Measurements from ENCODE around the gene PRKCZ.

Gene PRKCZ

DNA sequence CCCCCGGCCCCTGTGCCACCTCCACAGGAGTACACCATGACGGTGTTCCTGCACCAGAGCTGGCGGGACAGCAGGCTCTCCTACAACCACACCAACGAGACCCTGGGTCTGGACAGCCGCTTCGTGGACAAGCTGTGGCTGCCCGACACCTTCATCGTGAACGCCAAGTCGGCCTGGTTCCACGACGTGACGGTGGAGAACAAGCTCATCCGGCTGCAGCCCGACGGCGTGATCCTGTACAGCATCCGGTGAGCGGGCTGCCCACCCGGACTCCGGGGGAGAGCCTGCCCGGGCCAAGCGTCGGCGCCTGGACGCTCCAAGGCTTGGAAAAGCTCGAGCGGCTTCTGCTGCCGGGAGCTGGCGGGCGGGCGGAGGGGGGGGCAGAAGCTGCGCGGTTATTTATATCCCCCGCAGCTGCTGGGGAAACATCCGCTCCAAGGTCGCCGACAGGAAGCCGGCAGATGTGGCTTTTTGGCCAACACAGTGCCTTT, 24.7 kb upstream of the PRKCZ start:
- H3K9ac ChIP-seq (ENCODE audit: low read depth, low read length, poor library complexity), result peak overlapping the region; percentile 77
- peak overlapping the region; percentile 98 for H3K14ac ChIP-seq (ENCODE audit: low read length)
- no peak overlapping the region for H3K4me3 ChIP-seq (ENCODE audit: low read length in 2 of 2)
- H3K9me3 ChIP-seq (replicated peaks in 1 of 2; ENCODE audit: control insufficient read depth in 2 of 2, insufficient read depth in 1 of 2, low read depth in 1 of 2, low read length in 2 of 2), result no peaks in the 10 kb centered on the region
- H4K91ac ChIP-seq (ENCODE audit: low read depth, low read length, poor library complexity), result no peak overlapping the region
- H3K4me2 ChIP-seq (ENCODE audit: insufficient read depth, low read length, poor library complexity, severe bottlenecking), result no peak overlapping the region
- no peaks in the 10 kb centered on the region for H3K36me3 ChIP-seq (replicated peaks in 1 of 2; ENCODE audit: control insufficient read depth in 2 of 2, insufficient read depth in 2 of 2, low read length in 2 of 2)
- H3K18ac ChIP-seq (ENCODE audit: low read length), result peak overlapping the region; percentile 28
- H3K27me3 ChIP-seq (ENCODE audit: control insufficient read depth in 3 of 3, insufficient read depth in 3 of 3, low read depth in 1 of 3, low read length in 3 of 3), result peaks cover 2 to 71% (median 11%) of the 10 kb centered on the region in 3 experiments
- no peak overlapping the region for H4K8ac ChIP-seq (ENCODE audit: low read depth, low read length)
- no peak overlapping the region for H2AFZ ChIP-seq (ENCODE audit: low read length)
- DNase-seq (ENCODE audit: low spot score), result no peak
- H2BK5ac ChIP-seq (ENCODE audit: low read length), result peak overlapping the region; percentile 39
- H3K4me1 ChIP-seq (ENCODE audit: control insufficient read depth in 2 of 2, insufficient read depth in 1 of 2, low read depth in 1 of 2, low read length in 2 of 2), result no peaks in the 10 kb centered on the region
- peak overlapping the region; percentile 63 for H2AK5ac ChIP-seq (ENCODE audit: low read depth, low read length)
- peak overlapping the region; percentile 91 for H3K23ac ChIP-seq (ENCODE audit: low read depth, low read length, poor library complexity)
- WGBS, 2 donors (ENCODE audit: extremely low coverage in 2 of 2, insufficient read length in 2 of 2, insufficient replicate concordance in 1 of 2), result no CpG with 5 or more reads among the region's 39 CpGs
- H2BK12ac ChIP-seq (ENCODE audit: low read length), result peak overlapping the region; percentile 58
- H2BK15ac ChIP-seq (ENCODE audit: low read length), result no peak overlapping the region
- H3K79me1 ChIP-seq (ENCODE audit: low read depth, low read length), result peaks cover 3% of the 10 kb centered on the region
- H3K4ac ChIP-seq (ENCODE audit: low read length), result no peak overlapping the region
- no peak overlapping the region for H3K27ac ChIP-seq (replicated peaks; ENCODE audit: low read length)
- no peak overlapping the region for H2BK120ac ChIP-seq (ENCODE audit: low read depth, low read length)

DNA sequence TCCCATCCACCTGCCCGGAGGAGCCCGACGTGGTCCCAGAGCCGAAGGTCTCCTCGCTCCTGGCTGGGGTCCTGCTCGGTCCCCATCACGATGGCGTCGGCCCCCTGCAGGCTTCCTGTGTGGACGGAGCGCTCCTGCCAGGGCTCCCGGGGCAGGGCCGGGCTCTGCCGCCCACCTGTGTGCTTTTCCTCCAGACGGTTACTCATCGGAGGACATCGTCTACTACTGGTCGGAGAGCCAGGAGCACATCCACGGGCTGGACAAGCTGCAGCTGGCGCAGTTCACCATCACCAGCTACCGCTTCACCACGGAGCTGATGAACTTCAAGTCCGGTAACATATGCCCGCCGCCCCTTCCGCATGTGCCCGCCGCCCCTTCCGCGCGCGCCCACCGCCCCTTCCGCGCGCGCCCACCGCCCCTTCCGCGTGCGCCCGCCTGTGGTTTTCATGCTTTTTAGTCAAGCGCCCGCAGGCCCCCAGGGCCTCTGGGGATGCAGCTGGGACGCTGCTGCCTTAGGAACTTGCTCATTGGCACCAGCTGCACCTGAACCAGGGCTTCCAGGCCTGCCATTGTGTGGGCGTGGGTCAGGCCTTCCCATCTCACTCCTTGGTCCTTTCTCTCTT, 22.1 kb upstream of the PRKCZ start:
- H4K8ac ChIP-seq (ENCODE audit: low read depth, low read length), result no peak overlapping the region
- DNase-seq (ENCODE audit: low spot score), result no peak
- no peak overlapping the region for H2BK120ac ChIP-seq (ENCODE audit: low read depth, low read length)
- peak overlapping the region; percentile 75 for H3K14ac ChIP-seq (ENCODE audit: low read length)
- H3K27me3 ChIP-seq (ENCODE audit: control insufficient read depth in 3 of 3, insufficient read depth in 3 of 3, low read depth in 1 of 3, low read length in 3 of 3), result peaks cover 0 to 71% (median 0%) of the 10 kb centered on the region in 3 experiments
- peaks cover 0 to 4% of the 10 kb centered on the region in 2 donors for H3K4me1 ChIP-seq (ENCODE audit: control insufficient read depth in 2 of 2, insufficient read depth in 1 of 2, low read depth in 1 of 2, low read length in 2 of 2)
- H2AK5ac ChIP-seq (ENCODE audit: low read depth, low read length), result peak overlapping the region; percentile 75
- no peak overlapping the region for H2BK12ac ChIP-seq (ENCODE audit: low read length)
- H3K23ac ChIP-seq (ENCODE audit: low read depth, low read length, poor library complexity), result no peak overlapping the region
- H3K27ac ChIP-seq (replicated peaks; ENCODE audit: low read length), result no peak overlapping the region
- no peaks in the 10 kb centered on the region for H3K9me3 ChIP-seq (replicated peaks in 1 of 2; ENCODE audit: control insufficient read depth in 2 of 2, insufficient read depth in 1 of 2, low read depth in 1 of 2, low read length in 2 of 2)
- H3K79me1 ChIP-seq (ENCODE audit: low read depth, low read length), result peaks cover 3% of the 10 kb centered on the region
- H3K36me3 ChIP-seq (replicated peaks in 1 of 2; ENCODE audit: control insufficient read depth in 2 of 2, insufficient read depth in 2 of 2, low read length in 2 of 2), result no peaks in the 10 kb centered on the region
- no peak overlapping the region for H3K18ac ChIP-seq (ENCODE audit: low read length)
- no peak overlapping the region for H2BK5ac ChIP-seq (ENCODE audit: low read length)
- H3K4me2 ChIP-seq (ENCODE audit: insufficient read depth, low read length, poor library complexity, severe bottlenecking), result no peak overlapping the region
- peak overlapping the region; percentile 44 for H3K9ac ChIP-seq (ENCODE audit: low read depth, low read length, poor library complexity)
- H3K4me3 ChIP-seq (ENCODE audit: low read length in 2 of 2), result no peak overlapping the region
- no peak overlapping the region for H2AFZ ChIP-seq (ENCODE audit: low read length)
- no CpG with 5 or more reads among the region's 46 CpGs for WGBS, 2 donors (ENCODE audit: extremely low coverage in 2 of 2, insufficient read length in 2 of 2, insufficient replicate concordance in 1 of 2)
- H4K91ac ChIP-seq (ENCODE audit: low read depth, low read length, poor library complexity), result no peak overlapping the region
- H3K4ac ChIP-seq (ENCODE audit: low read length), result no peak overlapping the region
- H2BK15ac ChIP-seq (ENCODE audit: low read length), result no peak overlapping the region

DNA sequence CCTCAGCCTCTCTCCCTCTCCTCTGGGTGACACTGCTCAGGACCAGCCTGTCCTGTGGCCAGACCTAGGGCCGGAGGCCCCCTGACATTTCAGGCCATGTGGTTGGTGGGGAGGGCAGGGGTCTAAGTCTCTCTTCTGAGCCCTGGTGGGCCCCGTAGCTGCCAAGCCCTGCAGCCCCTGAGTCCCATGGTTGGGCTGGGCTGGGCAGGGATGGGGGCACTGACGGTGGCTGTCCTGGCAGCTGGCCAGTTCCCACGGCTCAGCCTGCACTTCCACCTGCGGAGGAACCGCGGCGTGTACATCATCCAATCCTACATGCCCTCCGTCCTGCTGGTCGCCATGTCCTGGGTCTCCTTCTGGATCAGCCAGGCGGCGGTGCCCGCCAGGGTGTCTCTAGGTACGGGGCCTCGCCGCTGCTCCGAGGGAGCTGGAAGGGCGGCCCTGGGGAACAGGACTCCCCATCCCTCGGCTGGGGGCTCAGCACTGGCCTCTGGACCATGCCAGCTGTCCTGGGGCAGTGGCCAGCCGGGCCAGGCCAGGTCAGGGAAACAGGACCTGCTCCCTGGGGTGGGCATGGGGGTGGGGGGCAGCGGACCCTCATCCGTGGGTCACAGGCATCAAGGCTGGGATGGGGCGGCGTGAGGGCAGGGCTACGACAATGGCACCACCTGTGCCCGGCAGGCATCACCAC, 21.2 kb upstream of the PRKCZ start:
- H3K27me3 ChIP-seq (ENCODE audit: control insufficient read depth in 3 of 3, insufficient read depth in 3 of 3, low read depth in 1 of 3, low read length in 3 of 3), result peaks cover 0 to 70% (median 0%) of the 10 kb centered on the region in 3 experiments
- H3K36me3 ChIP-seq (replicated peaks in 1 of 2; ENCODE audit: control insufficient read depth in 2 of 2, insufficient read depth in 2 of 2, low read length in 2 of 2), result no peaks in the 10 kb centered on the region
- H2AK5ac ChIP-seq (ENCODE audit: low read depth, low read length), result peak overlapping the region; percentile 81
- peak overlapping the region; percentile 96 for H3K23ac ChIP-seq (ENCODE audit: low read depth, low read length, poor library complexity)
- H3K9me3 ChIP-seq (replicated peaks in 1 of 2; ENCODE audit: control insufficient read depth in 2 of 2, insufficient read depth in 1 of 2, low read depth in 1 of 2, low read length in 2 of 2), result no peaks in the 10 kb centered on the region
- no peak for DNase-seq (ENCODE audit: low spot score)
- no peak overlapping the region for H2AFZ ChIP-seq (ENCODE audit: low read length)
- no CpG with 5 or more reads among the region's 26 CpGs for WGBS, 2 donors (ENCODE audit: extremely low coverage in 2 of 2, insufficient read length in 2 of 2, insufficient replicate concordance in 1 of 2)
- H3K4me3 ChIP-seq (ENCODE audit: low read length in 2 of 2), result no peak overlapping the region
- H3K27ac ChIP-seq (replicated peaks; ENCODE audit: low read length), result no peak overlapping the region
- H3K18ac ChIP-seq (ENCODE audit: low read length), result peak overlapping the region; percentile 28
- peak overlapping the region; percentile 60 for H3K9ac ChIP-seq (ENCODE audit: low read depth, low read length, poor library complexity)
- no peak overlapping the region for H2BK120ac ChIP-seq (ENCODE audit: low read depth, low read length)
- peak overlapping the region; percentile 10 for H2BK12ac ChIP-seq (ENCODE audit: low read length)
- no peak overlapping the region for H3K4ac ChIP-seq (ENCODE audit: low read length)
- H4K8ac ChIP-seq (ENCODE audit: low read depth, low read length), result no peak overlapping the region
- peak overlapping the region; percentile 89 for H3K14ac ChIP-seq (ENCODE audit: low read length)
- no peak overlapping the region for H2BK5ac ChIP-seq (ENCODE audit: low read length)
- H4K91ac ChIP-seq (ENCODE audit: low read depth, low read length, poor library complexity), result no peak overlapping the region
- no peak overlapping the region for H2BK15ac ChIP-seq (ENCODE audit: low read length)
- peaks cover 0 to 6% of the 10 kb centered on the region in 2 donors for H3K4me1 ChIP-seq (ENCODE audit: control insufficient read depth in 2 of 2, insufficient read depth in 1 of 2, low read depth in 1 of 2, low read length in 2 of 2)
- no peak overlapping the region for H3K4me2 ChIP-seq (ENCODE audit: insufficient read depth, low read length, poor library complexity, severe bottlenecking)
- no peaks in the 10 kb centered on the region for H3K79me1 ChIP-seq (ENCODE audit: low read depth, low read length)

DNA sequence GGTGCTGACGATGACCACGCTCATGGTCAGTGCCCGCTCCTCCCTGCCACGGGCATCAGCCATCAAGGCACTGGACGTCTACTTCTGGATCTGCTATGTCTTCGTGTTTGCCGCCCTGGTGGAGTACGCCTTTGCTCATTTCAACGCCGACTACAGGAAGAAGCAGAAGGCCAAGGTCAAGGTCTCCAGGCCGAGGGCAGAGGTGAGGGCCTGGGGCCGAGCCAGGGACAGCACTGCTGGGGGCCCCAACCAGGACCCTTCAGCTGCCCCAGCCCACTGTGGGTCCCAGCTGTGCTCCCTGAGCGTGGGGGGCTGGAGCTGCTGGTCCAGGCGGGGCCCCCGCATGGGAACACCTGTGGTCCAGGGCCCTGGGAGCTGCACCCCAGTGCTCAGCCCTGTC, 20.6 kb upstream of the PRKCZ start:
- H2BK120ac ChIP-seq (ENCODE audit: low read depth, low read length), result no peak overlapping the region
- no peak overlapping the region for H2BK5ac ChIP-seq (ENCODE audit: low read length)
- H3K9ac ChIP-seq (ENCODE audit: low read depth, low read length, poor library complexity), result peak overlapping the region; percentile 60
- peaks cover 0 to 70% (median 0%) of the 10 kb centered on the region in 3 experiments for H3K27me3 ChIP-seq (ENCODE audit: control insufficient read depth in 3 of 3, insufficient read depth in 3 of 3, low read depth in 1 of 3, low read length in 3 of 3)
- H3K36me3 ChIP-seq (replicated peaks in 1 of 2; ENCODE audit: control insufficient read depth in 2 of 2, insufficient read depth in 2 of 2, low read length in 2 of 2), result no peaks in the 10 kb centered on the region
- H4K91ac ChIP-seq (ENCODE audit: low read depth, low read length, poor library complexity), result no peak overlapping the region
- WGBS, 2 donors (ENCODE audit: extremely low coverage in 2 of 2, insufficient read length in 2 of 2, insufficient replicate concordance in 1 of 2), result no CpG with 5 or more reads among the region's 15 CpGs
- H3K4me1 ChIP-seq (ENCODE audit: control insufficient read depth in 2 of 2, insufficient read depth in 1 of 2, low read depth in 1 of 2, low read length in 2 of 2), result peaks cover 0 to 6% of the 10 kb centered on the region in 2 donors
- no peak overlapping the region for H3K4me2 ChIP-seq (ENCODE audit: insufficient read depth, low read length, poor library complexity, severe bottlenecking)
- peak overlapping the region; percentile 96 for H3K23ac ChIP-seq (ENCODE audit: low read depth, low read length, poor library complexity)
- H4K8ac ChIP-seq (ENCODE audit: low read depth, low read length), result no peak overlapping the region
- H3K4me3 ChIP-seq (ENCODE audit: low read length in 2 of 2), result no peak overlapping the region
- no peak overlapping the region for H2BK12ac ChIP-seq (ENCODE audit: low read length)
- H3K14ac ChIP-seq (ENCODE audit: low read length), result no peak overlapping the region
- no peak for DNase-seq (ENCODE audit: low spot score)
- H2BK15ac ChIP-seq (ENCODE audit: low read length), result no peak overlapping the region
- H3K79me1 ChIP-seq (ENCODE audit: low read depth, low read length), result no peaks in the 10 kb centered on the region
- no peak overlapping the region for H2AFZ ChIP-seq (ENCODE audit: low read length)
- no peak overlapping the region for H3K18ac ChIP-seq (ENCODE audit: low read length)
- H3K27ac ChIP-seq (replicated peaks; ENCODE audit: low read length), result no peak overlapping the region
- no peaks in the 10 kb centered on the region for H3K9me3 ChIP-seq (replicated peaks in 1 of 2; ENCODE audit: control insufficient read depth in 2 of 2, insufficient read depth in 1 of 2, low read depth in 1 of 2, low read length in 2 of 2)
- H2AK5ac ChIP-seq (ENCODE audit: low read depth, low read length), result peak overlapping the region; percentile 81
- H3K4ac ChIP-seq (ENCODE audit: low read length), result no peak overlapping the region

Data from neuronal stem cell (in vitro differentiated cells).